SIG-M5 treated with dmso at 0.1 percent for 504 hours (cell line): ENCODE data around the gene ATP4B.

Source experiments
- DNase-seq: peaks from one replicate; lab custom pipeline; 2025; ENCODE audit not compliant: unreplicated experiment; lab: John Stamatoyannopoulos, UW

ATP4B gene

DNA sequence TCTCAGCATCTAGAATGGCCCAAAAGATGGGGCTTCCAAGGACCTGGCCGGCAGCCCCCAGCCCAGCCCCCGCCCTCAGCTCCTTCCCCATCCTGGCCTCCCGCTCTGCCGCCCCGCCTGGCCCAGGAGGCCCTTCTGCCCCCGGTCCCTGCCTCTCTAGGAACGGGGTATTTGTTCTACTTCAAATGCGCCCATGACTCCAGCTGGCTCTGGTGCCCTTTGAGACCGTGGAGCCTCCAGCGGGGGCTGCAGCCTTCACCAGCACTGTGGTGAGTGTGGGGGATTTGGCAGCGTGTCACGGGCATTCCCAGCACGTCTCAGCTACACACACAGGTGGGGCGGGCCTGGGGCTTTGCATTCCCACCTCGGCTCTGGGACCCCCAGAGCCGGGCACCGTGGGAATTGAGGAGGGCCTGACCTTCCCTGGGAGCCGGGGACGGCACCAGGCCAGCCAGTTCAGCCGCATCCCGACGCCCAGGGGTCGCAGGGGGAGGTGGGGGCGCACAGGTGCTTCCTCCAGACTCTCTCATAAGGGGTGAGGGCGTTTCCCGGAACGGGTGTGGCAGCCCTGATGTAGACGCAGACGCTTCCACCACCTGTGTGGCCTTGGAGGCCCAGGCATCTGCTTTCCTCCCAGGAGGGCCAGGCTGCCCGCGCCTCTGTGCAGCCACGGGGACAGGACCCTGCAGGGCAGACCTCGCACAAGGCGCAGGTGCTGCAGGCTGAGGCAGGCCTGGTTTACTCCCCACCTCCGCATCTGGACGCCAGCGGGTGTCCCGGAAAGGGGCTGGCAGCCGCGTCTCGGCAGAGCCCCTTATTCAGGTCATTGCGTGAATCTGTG is 947 bp downstream of the ATP4B start:
- no peak for DNase-seq

DNA sequence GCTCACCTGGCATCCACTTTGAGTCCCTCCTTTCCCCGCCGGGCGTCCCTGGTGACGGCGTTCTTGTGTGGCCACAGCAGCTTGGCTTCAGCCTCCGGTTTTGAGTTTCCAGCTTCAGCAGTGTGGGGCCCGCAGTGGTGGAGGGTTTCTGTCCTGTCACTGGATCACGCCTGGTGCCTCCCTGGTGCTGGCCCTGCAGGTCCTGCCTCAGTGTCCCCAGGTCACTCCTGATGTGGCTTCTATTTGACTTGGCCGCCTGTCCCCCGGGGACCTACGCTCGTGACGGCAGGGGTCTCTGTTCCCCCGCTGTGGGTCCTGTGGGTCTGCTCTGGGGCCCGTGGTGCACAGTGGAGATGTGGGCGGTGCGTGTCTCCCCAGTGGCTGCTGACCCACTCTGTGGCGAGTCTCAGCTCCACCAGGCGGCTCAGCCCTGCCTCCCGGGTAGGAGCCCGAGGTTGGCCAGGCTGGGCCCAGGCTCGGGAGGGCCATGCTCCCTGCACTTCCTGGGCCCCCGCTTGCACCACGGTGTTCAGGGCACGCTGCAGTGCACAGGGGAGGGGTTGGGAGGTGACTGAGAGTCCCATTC is 1.9 kb downstream of the ATP4B start:
- DNase-seq: no peak

DNA sequence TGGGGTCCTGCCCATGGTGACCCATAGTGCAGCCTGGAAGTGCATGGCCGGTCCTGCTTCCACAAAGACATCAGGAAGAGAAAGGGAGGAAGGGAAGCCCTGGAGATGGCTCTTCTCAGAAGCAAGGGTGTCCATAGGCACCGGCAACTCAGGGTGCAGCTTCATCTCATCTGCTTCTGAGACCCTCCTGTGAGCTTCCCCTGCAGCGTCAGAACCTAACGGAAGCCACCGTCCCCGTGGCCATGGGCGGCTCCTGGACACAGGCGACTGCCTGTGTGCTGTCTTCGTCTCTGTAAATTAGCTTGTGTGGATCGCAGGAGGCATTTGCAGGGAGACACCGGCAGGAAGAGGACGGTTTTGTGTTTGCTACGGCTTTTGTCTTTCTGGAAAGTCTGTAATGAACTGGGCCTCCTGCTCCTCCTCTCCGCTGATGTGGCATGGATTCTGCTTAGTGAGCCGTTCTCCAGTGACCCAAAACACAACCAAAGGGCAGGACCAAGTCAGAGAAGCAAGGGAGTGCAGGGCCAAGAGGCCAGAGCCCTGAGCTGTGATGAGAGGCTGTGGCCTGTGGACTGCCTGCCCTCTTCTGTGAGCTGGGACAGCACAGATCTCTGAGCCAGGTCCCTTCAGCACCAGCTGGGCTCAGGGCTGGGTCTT is 2.5 kb downstream of the ATP4B start:
- DNase-seq: no peak

DNA sequence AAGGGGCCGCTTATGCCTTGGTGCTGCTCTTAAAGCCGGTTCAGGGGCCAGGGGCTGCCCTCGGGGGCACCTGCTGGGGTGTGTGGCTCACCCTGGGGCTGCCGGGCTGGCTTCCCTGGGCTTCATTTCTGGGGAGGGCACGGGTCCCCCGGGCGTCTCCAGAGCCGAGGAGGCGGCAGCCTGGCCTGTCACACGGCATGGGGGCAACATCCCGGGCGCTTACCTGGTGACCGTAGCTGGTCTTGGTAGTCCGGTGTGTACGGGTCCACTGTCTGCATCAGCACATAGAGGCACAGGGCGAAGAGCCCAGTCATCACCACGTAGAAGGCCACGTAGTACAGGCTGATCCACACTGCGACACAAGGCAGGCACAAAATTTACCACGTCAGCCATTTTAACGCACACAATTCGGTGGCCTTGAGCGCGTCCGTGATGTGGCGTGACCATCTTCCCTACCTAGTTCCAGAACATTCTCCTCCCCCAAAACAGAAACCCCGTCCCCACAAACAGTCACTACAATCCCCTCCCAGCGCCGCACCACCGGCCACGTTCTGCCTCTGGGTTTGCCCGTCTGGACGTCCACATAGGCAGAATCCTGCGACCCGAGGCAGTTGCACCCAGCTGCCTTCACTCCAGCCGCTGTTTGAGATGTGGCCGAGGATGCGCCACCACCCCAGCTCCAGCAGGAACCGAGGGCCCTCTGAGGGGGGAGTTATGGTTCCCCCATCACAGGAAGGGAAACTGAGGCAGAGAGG is 3.2 kb downstream of the ATP4B start:
- DNase-seq: no peak

GRCh38 chr13:113654175-113654560 is 3.8 kb downstream of the ATP4B start:
- no peak for DNase-seq

GRCh38 chr13:113653264-113654174 is 4.5 kb downstream of the ATP4B start:
- no peak for DNase-seq

DNA sequence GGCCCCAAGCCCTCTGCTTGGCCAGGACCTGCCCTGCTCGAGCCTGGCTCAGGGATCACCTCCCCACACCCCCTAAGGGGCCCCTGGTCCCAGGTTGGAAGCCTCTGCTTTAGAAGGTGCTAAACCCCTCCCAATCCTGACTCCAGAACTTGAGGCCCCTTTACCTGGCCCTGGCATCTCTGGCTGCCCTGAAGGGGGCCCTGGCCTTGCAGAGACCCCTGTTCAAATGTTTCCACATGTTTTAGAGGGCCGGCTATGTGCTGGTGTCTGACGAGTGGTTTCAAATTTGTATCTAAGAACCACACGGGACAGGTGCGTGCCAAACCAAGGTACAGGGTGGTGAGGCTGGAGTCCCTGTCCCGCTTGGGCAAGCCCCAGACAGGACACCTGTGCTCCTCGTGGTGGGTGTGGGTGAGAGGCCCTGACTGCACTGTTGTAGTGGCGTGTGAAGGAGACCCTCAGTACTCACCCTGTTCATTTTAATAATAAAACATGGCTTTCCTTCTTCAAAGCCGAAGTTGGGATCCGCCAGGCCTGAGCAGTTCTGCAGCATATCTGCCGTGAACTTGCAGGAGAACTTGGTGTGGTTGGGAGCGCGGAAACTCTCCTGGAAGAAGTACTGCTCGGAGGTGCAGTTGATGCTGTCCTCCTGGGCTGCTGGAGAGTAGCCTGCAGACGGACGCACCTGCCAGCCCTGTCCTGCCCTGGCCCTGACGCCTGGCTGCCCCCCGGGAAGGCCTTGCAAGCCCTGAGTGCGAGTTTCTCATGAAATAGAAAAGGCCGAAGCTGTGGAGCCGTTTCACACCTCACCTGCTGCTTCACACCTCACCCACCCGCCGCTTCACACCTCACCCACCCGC is 5.4 kb downstream of the ATP4B start:
- DNase-seq: no peak

DNA sequence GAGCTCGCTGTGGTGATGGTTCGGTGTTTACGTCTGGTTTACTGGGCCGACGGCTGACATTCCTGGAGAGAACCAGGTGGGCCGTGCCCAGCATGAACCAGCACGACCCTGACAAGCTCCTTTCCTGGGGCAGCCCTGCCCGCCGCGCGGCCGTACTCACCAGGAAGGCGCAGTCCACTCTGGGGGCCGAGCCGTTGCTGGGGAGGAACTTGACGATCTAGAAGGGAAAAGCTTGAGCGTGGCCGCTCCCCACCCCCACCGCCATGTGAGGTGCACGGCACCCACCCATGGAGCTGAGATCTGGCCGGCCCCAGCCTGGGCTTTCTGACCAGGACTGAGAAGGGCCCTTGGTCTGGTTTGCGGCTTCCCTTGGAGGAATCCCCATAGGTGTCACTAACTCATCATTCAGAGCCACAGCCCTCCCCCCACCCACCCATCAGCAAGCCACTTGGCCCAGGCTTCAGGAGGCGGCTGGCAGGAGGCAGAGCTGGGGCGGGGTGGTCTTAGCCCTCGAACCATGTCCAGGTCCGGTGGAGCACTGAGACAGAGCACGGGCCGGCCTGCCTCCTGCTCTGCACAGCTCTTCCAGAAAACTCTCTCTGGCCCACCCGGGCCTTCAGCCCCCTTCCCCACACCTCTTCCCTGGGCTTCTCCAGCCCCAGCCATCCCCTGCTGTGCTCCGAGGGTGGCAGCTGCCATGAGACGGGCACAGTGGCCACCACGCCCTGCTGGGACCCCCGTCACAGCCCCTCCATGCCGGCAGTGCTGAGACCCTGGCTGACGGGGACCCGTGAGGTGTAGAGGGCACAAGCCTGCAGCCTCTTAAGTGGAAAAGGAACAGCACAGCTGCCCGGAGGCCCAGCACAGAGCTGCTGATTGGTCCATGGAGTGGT is 6.2 kb downstream of the ATP4B start:
- no peak for DNase-seq

GRCh38 chr13:113650731-113651148 is 7.3 kb downstream of the ATP4B start:
- no peak for DNase-seq

GRCh38 chr13:113650275-113650674 is 7.7 kb downstream of the ATP4B start:
- DNase-seq: no peak

DNA sequence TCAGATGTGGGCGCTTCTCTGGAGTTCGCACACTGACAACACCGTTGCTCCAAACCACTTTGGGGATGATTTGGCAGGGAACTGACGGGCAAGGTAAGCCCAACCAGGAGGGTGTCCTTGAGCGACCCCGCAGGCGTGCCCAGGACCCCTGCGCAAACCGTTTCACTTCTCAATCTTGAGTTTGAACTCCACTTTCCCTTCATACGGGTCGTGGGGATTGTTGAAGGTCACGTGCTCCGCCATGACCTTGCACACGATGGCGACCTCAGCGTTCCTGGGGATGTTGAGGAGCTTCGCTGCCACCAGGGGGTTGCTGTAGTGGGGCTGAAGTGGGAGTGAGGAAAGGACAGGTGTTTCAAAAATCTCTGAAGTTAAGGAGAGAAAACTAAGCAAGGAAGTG is 8.8 kb downstream of the ATP4B start:
- no peak for DNase-seq

DNA sequence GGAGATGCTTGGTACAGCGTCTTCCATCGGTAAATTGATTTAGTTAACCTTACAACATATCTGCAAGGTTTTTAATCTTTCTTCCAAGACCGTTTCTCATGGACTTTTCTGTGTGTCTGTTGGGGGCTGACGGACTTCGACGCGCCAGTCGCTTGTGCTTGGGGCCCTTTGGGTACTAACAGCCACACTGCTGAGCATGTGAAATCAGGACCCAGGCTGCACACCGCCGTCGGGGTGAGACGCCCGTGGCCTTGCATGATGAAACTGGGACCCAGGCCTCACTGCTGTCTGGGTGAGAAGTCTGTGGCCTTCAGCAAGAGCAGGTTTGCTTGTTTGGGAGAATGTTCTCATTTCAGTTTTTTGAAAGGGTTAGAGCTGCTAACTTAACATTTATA is 9.8 kb downstream of the ATP4B start:
- no peak for DNase-seq

DNA sequence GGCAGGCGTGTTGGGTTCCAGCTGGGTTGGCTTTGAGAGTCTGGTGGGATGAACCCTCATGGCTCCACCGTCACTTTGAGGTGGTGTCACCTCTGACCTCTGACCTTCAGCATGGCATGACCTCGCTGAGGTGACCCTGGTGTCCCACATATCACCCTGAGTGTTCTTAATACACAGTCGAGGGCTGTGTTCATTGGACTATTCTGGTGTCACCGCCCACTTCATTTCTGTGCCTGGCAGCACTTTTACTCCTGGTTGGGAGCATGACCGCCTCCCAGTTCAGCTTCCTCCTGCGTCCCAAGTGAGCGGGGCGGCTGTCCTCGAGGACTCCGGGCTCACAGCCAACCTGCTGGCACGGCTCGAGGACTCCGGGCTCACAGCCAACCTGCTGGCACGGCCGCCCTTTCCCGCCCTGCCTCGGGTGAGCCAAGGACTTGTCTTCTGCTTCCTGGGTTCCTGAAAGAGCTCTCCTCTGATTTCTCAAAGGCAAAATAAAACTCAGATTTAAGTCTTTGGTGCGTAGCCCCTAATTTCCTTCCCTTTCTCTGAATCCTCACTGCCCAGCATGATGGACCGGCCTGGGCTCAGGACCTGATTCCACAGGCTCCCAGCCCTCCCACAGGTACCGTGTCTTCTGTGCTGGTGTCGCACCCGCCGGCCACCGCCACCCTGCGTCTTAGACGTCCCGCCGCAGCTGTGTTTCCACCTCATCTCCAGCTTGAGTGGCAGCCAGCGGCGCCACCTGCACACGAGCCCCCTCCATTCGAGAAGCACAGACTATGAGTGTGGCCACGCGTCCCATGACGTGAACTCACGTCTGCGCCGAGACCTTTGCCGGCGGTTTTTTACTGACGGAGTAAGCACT is 10.4 kb downstream of the ATP4B start:
- DNase-seq: no peak

- DNase-seq: no peak
Observed at GRCh38 chr13:113646921-113647340, 11.1 kb downstream of the ATP4B start.

DNA sequence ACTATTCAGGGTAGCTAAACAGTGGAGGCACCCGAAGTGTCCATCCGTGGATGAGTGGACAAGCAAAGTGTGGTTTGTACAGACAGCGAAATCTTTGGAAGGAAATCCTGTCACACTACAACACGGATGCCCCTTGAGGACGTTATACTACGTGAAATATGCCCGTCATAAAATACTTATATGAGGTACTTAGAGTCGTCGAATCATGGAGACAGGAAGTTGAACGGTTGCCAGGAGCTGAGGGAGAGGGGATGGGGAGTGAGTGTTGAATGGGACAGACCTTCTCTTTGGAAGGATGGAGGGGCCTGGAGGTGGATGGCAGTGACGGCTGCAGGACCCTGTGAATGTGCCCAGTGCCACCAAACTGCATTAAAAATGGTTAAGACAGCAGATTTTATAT is 11.6 kb downstream of the ATP4B start:
- DNase-seq: no peak

- DNase-seq: no peak
Observed at GRCh38 chr13:113645329-113645728, 12.7 kb downstream of the ATP4B start.

GRCh38 chr13:113644800-113645199 is 13.2 kb downstream of the ATP4B start:
- no peak for DNase-seq

GRCh38 chr13:113643593-113643992 is 14.4 kb downstream of the ATP4B start:
- DNase-seq: no peak
